GM12891 (cell line): ENCODE results near the gene UPK3B.

Source experiments
- POLR2A ChIP-seq: IDR thresholded peaks from 2 replicates; pipeline ENCODE4 v1.6.1; 2011; ENCODE audit warnings: low read depth, low read length, control low read depth
- POLR2AphosphoS5 ChIP-seq: IDR thresholded peaks from 2 replicates; pipeline ENCODE4 v1.6.1; 2011; ENCODE audit warnings: low read depth, low read length, control low read depth
- TAF1 ChIP-seq: IDR thresholded peaks from 2 replicates; pipeline ENCODE4 v1.6.1; 2011; ENCODE audit warnings: low read depth, low read length, control low read depth

GRCh38 chr7:76514926-76515771 is 4.8 kb downstream of the UPK3B start:
- TF ChIP-seq POLR2A (no peak), POLR2AphosphoS5 (no peak), TAF1 (no peak)
